H1 (cell line): ENCODE data around the gene CAMK2D. TPM values are rescaled to one million over a fixed set of nuclear protein-coding genes. Genes with fewer than 3 reads are reported as not detected.

Experiments used
- CTCF ChIA-PET: fragments of 300-600 bp; sonication (Branson Sonifier 250); formaldehyde crosslinking; loops from one replicate; lab custom pipeline; 2021; ENCODE audit not compliant: partially characterized antibody; lab: Charles Lee
- POLR2A ChIA-PET: fragments of 300-600 bp; sonication (Branson Sonifier 250); formaldehyde crosslinking; loops from one replicate; lab custom pipeline; 2021; ENCODE audit warnings: inconsistent platforms; ENCODE audit not compliant: partially characterized antibody; lab: Charles Lee
- DNase-seq, 2 experiments: peaks; one replicate each; pipeline versions ENCODE4 v3.0.0 to v3.0.0-alpha.2; 2010 to 2022; ENCODE audit warnings: low spot score in 2 of 2, low read depth in 1 of 2, mixed read lengths in 1 of 2
- FAIRE-seq: peaks from 2 replicates; lab custom pipeline; 2011; peaks lifted over from hg19 to GRCh38; lab: Jason Lieb, UNC
- H2AFZ ChIP-seq: 2 replicates; pipeline ENCODE4 v1.8.1; 2012; ENCODE audit warnings: low read length, inconsistent platforms
- H2AK5ac ChIP-seq: 2 replicates; pipeline ENCODE4 v1.6.1; 2013; ENCODE audit warnings: low read depth, low read length
- H2BK120ac ChIP-seq: replicated peaks from 2 replicates; pipeline ENCODE3; 2013; ENCODE audit warnings: low read depth, low read length, inconsistent platforms
- H2BK12ac ChIP-seq: 2 replicates; pipeline ENCODE4 v1.6.1; 2013; ENCODE audit warnings: low read depth, low read length
- H2BK15ac ChIP-seq: 2 replicates; pipeline ENCODE4 v1.6.1; 2013; ENCODE audit warnings: low read length
- H2BK20ac ChIP-seq: 2 replicates; pipeline ENCODE4 v1.6.1; 2013; ENCODE audit warnings: low read length
- H2BK5ac ChIP-seq: 2 replicates; pipeline ENCODE4 v1.6.1; 2013; ENCODE audit warnings: low read depth, low read length
- H3K14ac ChIP-seq: 2 replicates; pipeline ENCODE4 v1.6.1; 2013; ENCODE audit warnings: inconsistent platforms; ENCODE audit not compliant: insufficient read length
- H3K18ac ChIP-seq: 2 replicates; pipeline ENCODE4 v1.6.1; 2013; ENCODE audit warnings: low read length; ENCODE audit errors: extremely low read depth
- H3K23ac ChIP-seq: 2 replicates; pipeline ENCODE4 v1.6.1; 2013; ENCODE audit warnings: inconsistent platforms; ENCODE audit not compliant: insufficient read length
- H3K23me2 ChIP-seq: 2 replicates; pipeline ENCODE4 v1.6.1; 2013; ENCODE audit warnings: low read depth, low read length
- H3K27ac ChIP-seq: 2 replicates; pipeline ENCODE4 v1.6.1; 2011; ENCODE audit warnings: low read depth, low read length, inconsistent platforms
- H3K27me3 ChIP-seq, 4 experiments: replicated peaks in 1 of 4; 1 replicate in 1 of 4; 2 replicates in 3 of 4; pipeline versions ENCODE4 v1.6.1 to v1.8.1; 2011 to 2013; ENCODE audit warnings: low read length in 3 of 4, mild to moderate bottlenecking in 3 of 4, inconsistent platforms in 2 of 4, mixed read lengths in 2 of 4, moderate library complexity in 1 of 4; ENCODE audit not compliant: control insufficient read depth in 3 of 4, insufficient read depth in 3 of 4; ENCODE audit errors: extremely low read depth in 1 of 4
- H3K36me3 ChIP-seq, 4 experiments: 2 replicates each; pipeline versions ENCODE4 v1.6.1 to v1.8.1; 2011 to 2013; ENCODE audit warnings: mild to moderate bottlenecking in 4 of 4, low read length in 3 of 4, moderate library complexity in 2 of 4, control low read depth in 1 of 4, inconsistent platforms in 1 of 4; ENCODE audit not compliant: insufficient read depth in 4 of 4, control insufficient read depth in 2 of 4
- H3K4ac ChIP-seq: replicated peaks from 2 replicates; pipeline ENCODE3; 2013; ENCODE audit warnings: low read length, low read depth, mixed read lengths, inconsistent platforms; ENCODE audit not compliant: insufficient read length
- H3K4me1 ChIP-seq, 4 experiments: replicated peaks in 1 of 4; 1 replicate in 1 of 4; 2 replicates in 3 of 4; pipeline versions ENCODE4 v1.6.1 to v1.8.1; 2011 to 2013; ENCODE audit warnings: low read length in 3 of 4, inconsistent platforms in 2 of 4, mixed read lengths in 1 of 4; ENCODE audit not compliant: insufficient read depth in 4 of 4, control insufficient read depth in 3 of 4
- H3K4me2 ChIP-seq, 2 experiments: 2 replicates each; pipeline versions ENCODE4 v1.6.1 to v1.8.1; 2011 to 2013; ENCODE audit warnings: low read depth in 2 of 2, low read length in 2 of 2, control low read depth in 1 of 2, inconsistent platforms in 1 of 2, mild to moderate bottlenecking in 1 of 2; ENCODE audit not compliant: insufficient read depth in 1 of 2
- H3K4me3 ChIP-seq, 4 experiments: fragments of 200-600, 300-600 bp in 1 of 4; sonication (generic), shearing (Covaris generic), sonication (Bioruptor Twin) in 1 of 4; 2 replicates each; pipeline versions ENCODE4 v1.5.1 to v1.8.1; 2011 to 2016; ENCODE audit warnings: low read length in 4 of 4, low read depth in 3 of 4, control low read depth in 2 of 4, inconsistent platforms in 2 of 4, mild to moderate bottlenecking in 2 of 4, mixed read lengths in 1 of 4, moderate library complexity in 1 of 4; ENCODE audit not compliant: insufficient read depth in 2 of 4; ENCODE audit errors: extremely low read depth in 1 of 4
- H3K56ac ChIP-seq: replicated peaks from 2 replicates; pipeline ENCODE3; 2013; ENCODE audit warnings: low read depth, mild to moderate bottlenecking, mixed read lengths, low read length, inconsistent platforms; ENCODE audit not compliant: insufficient read length
- H3K79me1 ChIP-seq: 2 replicates; pipeline ENCODE4 v1.6.1; 2013; ENCODE audit warnings: low read depth, low read length, control low read depth
- H3K79me2 ChIP-seq, 2 experiments: 2 replicates each; pipeline versions ENCODE4 v1.6.1 to v1.8.1; 2012 to 2013; ENCODE audit warnings: low read length in 2 of 2, mild to moderate bottlenecking in 2 of 2, inconsistent platforms in 1 of 2; ENCODE audit not compliant: insufficient read depth in 2 of 2, control insufficient read depth in 1 of 2
- H3K9ac ChIP-seq, 4 experiments: replicated peaks in 1 of 4; 1 replicate in 1 of 4; 2 replicates in 3 of 4; pipeline versions ENCODE4 v1.6.1 to v1.8.1; 2011 to 2013; ENCODE audit warnings: low read depth in 3 of 4, low read length in 3 of 4, control low read depth in 2 of 4, mild to moderate bottlenecking in 2 of 4, moderate library complexity in 2 of 4, inconsistent platforms in 1 of 4; ENCODE audit errors: extremely low read depth in 1 of 4
- H3K9me3 ChIP-seq, 2 experiments: 2 replicates each; pipeline versions ENCODE4 v1.6.1 to v1.8.1; 2012 to 2013; ENCODE audit warnings: mild to moderate bottlenecking in 2 of 2, moderate library complexity in 2 of 2, control low read depth in 1 of 2, inconsistent platforms in 1 of 2, low read depth in 1 of 2, low read length in 1 of 2, mixed read lengths in 1 of 2; ENCODE audit not compliant: insufficient read depth in 2 of 2
- H4K20me1 ChIP-seq, 2 experiments: replicated peaks in 1 of 2; 2 replicates each; pipeline versions ENCODE3 to v1.8.1; 2011 to 2013; ENCODE audit warnings: inconsistent platforms in 2 of 2, low read length in 2 of 2, mild to moderate bottlenecking in 1 of 2; ENCODE audit not compliant: insufficient read depth in 2 of 2, control insufficient read depth in 1 of 2
- H4K5ac ChIP-seq: 2 replicates; pipeline ENCODE4 v1.6.1; 2013; ENCODE audit warnings: low read length, low read depth, mixed read lengths, inconsistent platforms; ENCODE audit not compliant: insufficient read length
- H4K8ac ChIP-seq: 2 replicates; pipeline ENCODE4 v1.8.0; 2013; ENCODE audit warnings: mild to moderate bottlenecking, moderate library complexity, low read length, inconsistent platforms; ENCODE audit not compliant: insufficient read depth; ENCODE audit errors: extremely low read depth
- H4K91ac ChIP-seq: replicated peaks from 2 replicates; pipeline ENCODE3; 2013; ENCODE audit warnings: low read length, mixed read lengths, inconsistent platforms; ENCODE audit not compliant: insufficient read length
- ASH2L ChIP-seq: fragments of 200-600, 300-600 bp; sonication (generic); IDR thresholded peaks from one replicate; pipeline ENCODE4 v1.7.1; 2017; ENCODE audit warnings: low read length
- BCL11A ChIP-seq, 2 experiments: IDR thresholded peaks; one replicate each; pipeline ENCODE4 v1.6.1; 2011; ENCODE audit warnings: low read depth in 2 of 2, low read length in 2 of 2, mild to moderate bottlenecking in 2 of 2
- BRCA1 ChIP-seq: IDR thresholded peaks from 2 replicates; pipeline ENCODE4 v1.6.1; 2012; ENCODE audit warnings: low read depth, low read length, improper control_type of control experiment
- CREB1 ChIP-seq: IDR thresholded peaks from 2 replicates; pipeline ENCODE4 v1.6.1; 2012; ENCODE audit warnings: inconsistent platforms
- E2F6 ChIP-seq: IDR thresholded peaks from 2 replicates; pipeline ENCODE4 v1.6.1; 2012; ENCODE audit warnings: inconsistent platforms
- EZH2 ChIP-seq: fragments of 200-600 bp; sonication (generic); IDR thresholded peaks from 2 replicates; pipeline ENCODE4 v1.7.1; 2012; ENCODE audit warnings: low read depth, mild to moderate bottlenecking, moderate library complexity, low read length, inconsistent platforms; ENCODE audit not compliant: severe bottlenecking
- GTF2F1 ChIP-seq: IDR thresholded peaks from 2 replicates; pipeline ENCODE4 v1.6.1; 2012; ENCODE audit warnings: low read depth, low read length, improper control_type of control experiment, borderline replicate concordance
- JUND ChIP-seq: IDR thresholded peaks from 2 replicates; pipeline ENCODE4 v1.6.1; 2011; ENCODE audit warnings: mild to moderate bottlenecking, improper control_type of control experiment, low read length
- POLR2AphosphoS5 ChIP-seq: IDR thresholded peaks from 2 replicates; pipeline ENCODE4 v1.6.1; 2011; ENCODE audit warnings: low read depth, low read length
- POU5F1 ChIP-seq: IDR thresholded peaks from 2 replicates; pipeline ENCODE4 v1.6.1; 2011; ENCODE audit warnings: low read depth, mild to moderate bottlenecking, low read length, moderate library complexity
- SAP30 ChIP-seq: fragments of 300-600 bp; sonication (generic); IDR thresholded peaks from 2 replicates; pipeline ENCODE4 v1.7.1; 2012; ENCODE audit warnings: low read length, moderate library complexity, mild to moderate bottlenecking, inconsistent platforms; ENCODE audit not compliant: insufficient read depth, insufficient replicate concordance
- TAF1 ChIP-seq: IDR thresholded peaks from 2 replicates; pipeline ENCODE4 v1.6.1; 2011; ENCODE audit warnings: mild to moderate bottlenecking, low read depth, low read length
- TAF7 ChIP-seq: optimal IDR thresholded peaks from 2 replicates; pipeline ENCODE3; 2011; ENCODE audit warnings: low read depth, mild to moderate bottlenecking, inconsistent platforms, low read length, moderate library complexity, borderline replicate concordance
- USF2 ChIP-seq: IDR thresholded peaks from 2 replicates; pipeline ENCODE4 v1.6.1; 2011; ENCODE audit warnings: low read length, improper control_type of control experiment
- polyA plus RNA-seq, 7 experiments: library from polyadenylated mRNA; depleted of rRNA in 3 of 7; stranded (reverse) in 5 of 7; unstranded in 2 of 7; fragments of >200 nt in 5 of 7; fragments of 200-250 nt in 2 of 7; gene quantifications; 1 replicate in 5 of 7; 2 replicates in 1 of 7; 4 replicates in 1 of 7; pipeline versions ENCODE4 v1.2.1 to v1.2.3, GENCODE V29; 2011 to 2013; ENCODE audit warnings: missing spikeins in 2 of 7, mixed read lengths in 2 of 7
- total RNA-seq: library from RNA; stranded (reverse); fragmentation: NEBNext Ultra II Directional; extraction: Animal tissue kit (Norgen Biotek cat#: 25700); gene quantifications from 2 replicates; pipeline ENCODE4 v1.2.1, GENCODE V29; 2021

The CAMK2D gene
- total and polyA plus RNA-seq, 2 of the 8 experiments (the other 6 are each of a cell fraction or from before 2014, with no cell fraction given), result 3.2 to 7.0 TPM

DNA sequence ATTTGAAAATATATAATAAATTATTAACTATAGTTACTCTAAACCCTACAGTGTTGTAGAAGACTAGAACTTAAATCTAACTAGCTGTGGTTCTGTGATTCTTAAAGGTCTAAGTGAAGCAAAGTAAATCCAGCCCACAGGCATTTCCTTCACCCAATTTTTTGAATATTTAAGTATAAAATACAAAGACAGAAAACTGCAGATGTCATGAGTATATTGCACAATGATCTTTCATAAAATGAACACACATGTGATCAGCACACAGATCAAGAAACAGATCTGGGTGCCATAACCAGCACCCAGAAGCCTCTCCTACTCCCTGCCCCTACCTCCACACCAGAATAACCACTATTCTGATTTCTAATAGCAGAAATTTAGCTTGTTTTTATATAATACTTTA is 82.9 kb downstream of the CAMK2D start:
- no peak for FAIRE-seq
- H3K4me1 ChIP-seq, result no peaks in the 10 kb centered on the region
- CTCF ChIA-PET, result interaction anchor here (0.8 to 2.0 kb wide), 3 partner anchors 10 to 27 kb away, joined by 3 to 5 read pairs (median 5); no protein-coding TSS in a partner anchor
- TF ChIP-seq POU5F1 (no peak), BCL11A (IDR thresholded peaks at IDR 0.05; ENCODE audit: low read depth in 2 of 2, low read length in 2 of 2) (no peak), CREB1 (no peak), TAF7 (no peak), E2F6 (no peak), SAP30 (no peak), GTF2F1 (no peak), EZH2 (no peak), POLR2AphosphoS5 (no peak), TAF1 (no peak), BRCA1 (no peak), JUND (no peak), USF2 (no peak), ASH2L (no peak)

More for the DNA sequence above, 82.9 kb downstream of the CAMK2D start:
- POLR2A ChIA-PET, result no interaction called here
- H2BK15ac ChIP-seq, result no peak overlapping the region
- H3K18ac ChIP-seq, result no peak overlapping the region
- H4K20me1 ChIP-seq, result no peaks in the 10 kb centered on the region
- no peak overlapping the region for H2BK12ac ChIP-seq
- H2AK5ac ChIP-seq, result no peak overlapping the region
- no peak overlapping the region for H3K14ac ChIP-seq
- no peak overlapping the region for H2BK5ac ChIP-seq
- no peaks in the 10 kb centered on the region for H3K79me1 ChIP-seq
- no peaks in the 10 kb centered on the region for H3K23me2 ChIP-seq
- H2BK120ac ChIP-seq, result no peak overlapping the region
- no peak overlapping the region for H2AFZ ChIP-seq
- no peak overlapping the region for H4K91ac ChIP-seq
- H2BK20ac ChIP-seq, result no peak overlapping the region
- no peak overlapping the region for H3K56ac ChIP-seq
- no peaks in the 10 kb centered on the region for H3K27me3 ChIP-seq
- H3K79me2 ChIP-seq, result no peaks in the 10 kb centered on the region
- no peak overlapping the region for H3K4me2 ChIP-seq
- no peak overlapping the region for H4K8ac ChIP-seq
- H3K23ac ChIP-seq, result no peak overlapping the region
- H3K9ac ChIP-seq, result no peak overlapping the region
- H3K9me3 ChIP-seq, result no peaks in the 10 kb centered on the region
- no peak overlapping the region for H3K4me3 ChIP-seq
- DNase-seq, result no peak
- H3K4ac ChIP-seq, result no peak overlapping the region
- H3K27ac ChIP-seq, result no peak overlapping the region
- H4K5ac ChIP-seq, result no peak overlapping the region
- no peaks in the 10 kb centered on the region for H3K36me3 ChIP-seq
